Ishikawa (cell line): Measurements from ENCODE around the gene TDRD5.

ENCODE experiments used
- CEBPB ChIP-seq: IDR thresholded peaks from 2 replicates; pipeline ENCODE4 v1.6.1; 2012
- CREB1 ChIP-seq: IDR thresholded peaks from 2 replicates; pipeline ENCODE4 v1.6.1; 2012; ENCODE audit warnings: low read depth
- EGR1 ChIP-seq: IDR thresholded peaks from 2 replicates; pipeline ENCODE4 v1.6.1; 2012
- EP300 ChIP-seq: IDR thresholded peaks from 2 replicates; pipeline ENCODE4 v1.6.1; 2012; ENCODE audit warnings: borderline replicate concordance
- FOXM1 ChIP-seq: IDR thresholded peaks from 2 replicates; pipeline ENCODE4 v1.6.1; 2012; ENCODE audit warnings: low read depth, borderline replicate concordance
- MAX ChIP-seq: IDR thresholded peaks from 2 replicates; pipeline ENCODE4 v1.6.1; 2012
- NFIC ChIP-seq: IDR thresholded peaks from 2 replicates; pipeline ENCODE4 v1.6.1; 2012
- RAD21 ChIP-seq: IDR thresholded peaks from 2 replicates; pipeline ENCODE4 v1.6.1; 2012; ENCODE audit warnings: low read depth
- REST ChIP-seq: IDR thresholded peaks from 2 replicates; pipeline ENCODE4 v1.6.1; 2012; ENCODE audit warnings: low read depth, mild to moderate bottlenecking
- TAF1 ChIP-seq: IDR thresholded peaks from 2 replicates; pipeline ENCODE4 v1.6.1; 2012; ENCODE audit warnings: low read depth, mild to moderate bottlenecking
- TCF12 ChIP-seq: IDR thresholded peaks from 2 replicates; pipeline ENCODE4 v1.6.1; 2012; ENCODE audit warnings: low read depth
- TEAD4 ChIP-seq: IDR thresholded peaks from 2 replicates; pipeline ENCODE4 v1.6.1; 2012
- USF1 ChIP-seq: IDR thresholded peaks from 2 replicates; pipeline ENCODE4 v1.6.1; 2012
- YY1 ChIP-seq: IDR thresholded peaks from 2 replicates; pipeline ENCODE4 v1.6.1; 2012; ENCODE audit warnings: low read depth
- ZBTB7A ChIP-seq: IDR thresholded peaks from 2 replicates; pipeline ENCODE4 v1.6.1; 2012; ENCODE audit warnings: low read depth

Gene TDRD5

GRCh38 chr1:179714159-179714558 is 122.5 kb downstream of the TDRD5 start:
- TF ChIP-seq RAD21: no peak
- TF ChIP-seq CREB1: no peak
- no peak for TF ChIP-seq REST
- no peak for TF ChIP-seq TEAD4
- no peak for TF ChIP-seq NFIC
- TF ChIP-seq EP300: no peak
- TF ChIP-seq YY1: no peak
- TF ChIP-seq CEBPB: no peak
- no peak for TF ChIP-seq ZBTB7A
- no peak for TF ChIP-seq TAF1
- TF ChIP-seq FOXM1: no peak
- no peak for TF ChIP-seq EGR1
- TF ChIP-seq USF1: no peak
- no peak for TF ChIP-seq TCF12
- no peak for TF ChIP-seq MAX

- TF ChIP-seq USF1: no peak
These were observed 123.0 kb downstream of the TDRD5 start for GRCh38 chr1:179714623-179715022.

- TF ChIP-seq TCF12 (no peak), CREB1 (no peak), EP300 (no peak), NFIC (no peak), TEAD4 (no peak), CEBPB (no peak), USF1 (no peak), RAD21 (no peak), REST (no peak), FOXM1 (no peak), ZBTB7A (no peak), EGR1 (no peak), YY1 (no peak), MAX (no peak), TAF1 (no peak)
These were observed 127.6 kb downstream of the TDRD5 start for GRCh38 chr1:179719272-179719671.

GRCh38 chr1:179728271-179728670 is 136.6 kb downstream of the TDRD5 start:
- no peak for TF ChIP-seq REST
- TF ChIP-seq TCF12: no peak
- TF ChIP-seq YY1: no peak
- no peak for TF ChIP-seq NFIC
- TF ChIP-seq TEAD4: no peak
- no peak for TF ChIP-seq FOXM1
- TF ChIP-seq EP300: no peak
- no peak for TF ChIP-seq RAD21
- TF ChIP-seq ZBTB7A: no peak
- no peak for TF ChIP-seq TAF1
- no peak for TF ChIP-seq EGR1
- TF ChIP-seq USF1: no peak
